ENCODE data around the gene GPNMB. TPM values are rescaled to one million over a fixed set of nuclear protein-coding genes. Genes with fewer than 3 reads are reported as not detected.
A peak's percentile ranks its signal among the peaks of the same experiment; 100 is the strongest.

The GPNMB gene
- total and polyA plus RNA-seq, 2 of the 13 experiments (the other 11 are each of a cell fraction or from before 2014, with no cell fraction given), result 1.1 to 1.6 TPM

DNA sequence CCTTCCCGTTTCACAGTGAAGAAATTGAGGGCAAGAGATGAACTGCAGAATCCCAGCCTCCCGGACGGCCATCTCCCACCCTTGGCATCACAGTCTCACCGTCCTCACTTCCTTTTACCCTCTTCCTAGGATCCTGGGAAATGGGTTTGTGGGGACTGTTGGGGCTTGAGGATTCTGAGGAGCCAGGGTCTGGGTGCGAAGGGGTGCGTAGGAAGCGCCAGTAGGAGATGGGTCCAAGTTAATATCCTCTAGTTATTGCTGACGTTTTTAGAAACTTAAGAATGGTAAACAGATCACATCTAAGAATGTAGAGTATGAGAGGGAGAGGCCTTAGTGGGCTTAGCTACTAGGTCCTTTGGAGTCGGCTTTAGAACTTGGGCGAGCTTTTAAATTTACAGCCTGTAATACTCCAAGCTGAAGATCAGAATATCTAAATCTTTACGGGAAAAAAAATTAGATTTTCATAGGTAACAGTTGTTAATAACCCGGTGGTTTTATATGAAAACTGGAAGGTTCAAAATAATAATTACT is 53.3 kb downstream of the GPNMB start:
- Histone ChIP-seq H2AFZ (ENCODE audit: low read length) (no peak overlapping the region), H3K36me3 (replicated peaks in 1 of 2; ENCODE audit: control insufficient read depth in 1 of 2, insufficient read depth in 2 of 2, low read length in 2 of 2) (peaks cover 0 to 20% of the 10 kb centered on the region in 2 experiments; a peak in 2 of 5 replicates), H3K79me2 (ENCODE audit: insufficient read depth, low read length) (peaks cover 53% of the 10 kb centered on the region), H3K27me3 (ENCODE audit: control insufficient read depth in 1 of 2, insufficient read depth in 2 of 2, low read length in 2 of 2) (no peaks in the 10 kb centered on the region; a peak in 1 of 5 replicates), H3K9me3 (ENCODE audit: low read length) (no peaks in the 10 kb centered on the region), H3K27ac (ENCODE audit: extremely low read length, insufficient read depth, low read length) (peak overlapping the region; percentile 89), H3K9ac (ENCODE audit: insufficient read depth, low read depth, low read length) (peak overlapping the region; percentile 93), H3K4me3 (replicated peaks in 1 of 3; ENCODE audit: insufficient read depth in 1 of 3, low read depth in 2 of 3, low read length in 3 of 3) (peak overlapping the region; percentile 66 to 94 (median 93)), H3K4me1 (ENCODE audit: insufficient read depth, low read length) (peaks cover 74% of the 10 kb centered on the region), H4K20me1 (ENCODE audit: insufficient read depth, low read length) (no peaks in the 10 kb centered on the region), H3K4me2 (ENCODE audit: low read depth, low read length) (peak overlapping the region; percentile 92)
- peak; percentile 10 for DNase-seq (ENCODE audit: low spot score)
- ChIA-PET CTCF (ENCODE audit: low intra/inter-chr PET ratio, low total read pairs) (no interaction called here), POLR2A (interaction anchor here (1.5 to 3.5 kb wide), 5 partner anchors 27 to 233 kb away, joined by 4 to 33 read pairs (median 10); no protein-coding TSS in a partner anchor)
- WGBS (ENCODE audit: low lambda C conversion rate), result under 1% methylated on average over 12 of the region's 12 CpGs
- peak; percentile 9 for ATAC-seq
- in situ Hi-C loops (cut with HindIII; ENCODE audit: extremely low pct_ligation_motif_present, low pct_unique_long_range_greater_than_20kb) (no loop called here), intact Hi-C loops (cut with micrococcal nuclease; ENCODE audit: unreplicated experiment) (loop anchor here (1.0 to 5.0 kb wide), 2 partner anchors 23 to 37 kb away; no protein-coding TSS in a partner anchor)
- FAIRE-seq, result no peak
- TF ChIP-seq ESRRA (CRISPR knock-in tag; IDR thresholded peaks at IDR 0.05; ENCODE audit: low read depth) (0 out of 2 replicates have a peak, but pooled peaks have one; percentile 9), ZSCAN31 (CRISPR knock-in tag; IDR thresholded peaks at IDR 0.05; ENCODE audit: low read depth) (0 out of 2 replicates have a peak, but pooled peaks have one; percentile 10), ZNF558 (CRISPR knock-in tag; IDR thresholded peaks at IDR 0.05; ENCODE audit: borderline replicate concordance) (0 out of 2 replicates have a peak, but pooled peaks have one; percentile 51), GTF3A (CRISPR knock-in tag; conservative IDR thresholded peaks at IDR 0.05) (no peak), ZNF629 (CRISPR knock-in tag; conservative IDR thresholded peaks at IDR 0.05) (peak; percentile 55; the same call in 1 of the 2 replicates), ZNF343 (CRISPR knock-in tag; IDR thresholded peaks at IDR 0.05) (0 out of 2 replicates have a peak, but pooled peaks have one; percentile 10), ZNF703 (CRISPR knock-in tag; IDR thresholded peaks at IDR 0.05; ENCODE audit: borderline replicate concordance) (peak; percentile 8; the same call in 1 of the 2 replicates), ZFP36L1 (CRISPR knock-in tag; IDR thresholded peaks at IDR 0.05) (0 out of 2 replicates have a peak, but pooled peaks have one; percentile 37), WIZ (CRISPR knock-in tag; IDR thresholded peaks at IDR 0.05) (no peak), MZF1 (CRISPR knock-in tag; IDR thresholded peaks at IDR 0.05; ENCODE audit: borderline replicate concordance) (no peak)
- no TSS peak for BruUV-seq (replicated peaks)

Measured in HepG2 (cell line).